Measurements from ENCODE around the gene FCMR.
"Not testable (repeated sequence)": the region's sequence is repeated elsewhere in the genome, so short reads cannot be mapped to it uniquely, and the experiment has no call there.

FCMR gene

GRCh38 chr1:206949641-206950040 is 27.9 kb upstream of the FCMR start:
- no peak for DNase-seq

- DNase-seq: no peak
Measured at GRCh38 chr1:206949208-206949607, 27.5 kb upstream of the FCMR start.

GRCh38 chr1:206947255-206947654 is 25.5 kb upstream of the FCMR start:
- DNase-seq: no peak

- DNase-seq: no peak
Measured at GRCh38 chr1:206946261-206946660, 24.5 kb upstream of the FCMR start, which contains the start of gene PIGR. Gene PIGR, minus strand, starts transcription at chr1:206946466. Its CDS starts 5,935 bp downstream, at chr1:206940531.

- DNase-seq: no peak
Measured at GRCh38 chr1:206945779-206946178, 24.0 kb upstream of the FCMR start.

- DNase-seq: no peak
Measured at GRCh38 chr1:206944703-206945102, 23.0 kb upstream of the FCMR start.

- DNase-seq: no peak
Measured at GRCh38 chr1:206941766-206942418, 20.2 kb upstream of the FCMR start.

GRCh38 chr1:206940588-206940936 is 18.8 kb upstream of the FCMR start:
- DNase-seq: no peak

- DNase-seq: no peak
Measured at GRCh38 chr1:206939841-206940587, 18.3 kb upstream of the FCMR start.

- DNase-seq: no peak
Measured at GRCh38 chr1:206939131-206939530, 17.4 kb upstream of the FCMR start.

- no peak for DNase-seq
Measured at GRCh38 chr1:206937425-206937824, 15.7 kb upstream of the FCMR start.

GRCh38 chr1:206935491-206936067 is 13.8 kb upstream of the FCMR start:
- DNase-seq: no peak

GRCh38 chr1:206933333-206933945 is 11.7 kb upstream of the FCMR start:
- DNase-seq: peak; percentile 68

- no peak for DNase-seq
Measured at GRCh38 chr1:206932177-206932576, 10.4 kb upstream of the FCMR start.

GRCh38 chr1:206931709-206932108 is 10.0 kb upstream of the FCMR start:
- DNase-seq: no peak

- no peak for DNase-seq
Measured at GRCh38 chr1:206930210-206930798, 8.6 kb upstream of the FCMR start.

GRCh38 chr1:206929524-206929923 is 7.8 kb upstream of the FCMR start:
- no peak for DNase-seq

- DNase-seq: no peak
Measured at GRCh38 chr1:206926286-206926685, 4.5 kb upstream of the FCMR start.

GRCh38 chr1:206925106-206925736 is 3.5 kb upstream of the FCMR start:
- DNase-seq: peak; percentile 27

- DNase-seq: no peak
Measured at GRCh38 chr1:206924592-206925105, 2.9 kb upstream of the FCMR start.

GRCh38 chr1:206923961-206924557 is 2.3 kb upstream of the FCMR start:
- not testable (repeated sequence) for DNase-seq
